Measurements from ENCODE around the gene SH3PXD2A. TPM values are rescaled to one million over a fixed set of nuclear protein-coding genes. Genes with fewer than 3 reads are reported as not detected.

The SH3PXD2A gene
- total and polyA plus RNA-seq, 10 of the 15 experiments (the other 5 are each of a cell fraction or from before 2014, with no cell fraction given) = 0.63 to 14.0 (median 4.4) TPM

- TF ChIP-seq E2F4 (IDR thresholded peaks at IDR 0.05; ENCODE audit: low read depth, low read length) (no peak), RBBP5 (conservative IDR thresholded peaks at IDR 0.05) (no peak), CREB1 (IDR thresholded peaks at IDR 0.05; ENCODE audit: low read depth) (no peak), CBX3 (IDR thresholded peaks at IDR 0.05; ENCODE audit: borderline replicate concordance, low read depth) (no peak), PML (IDR thresholded peaks at IDR 0.05; ENCODE audit: low read length) (no peak), REST (IDR thresholded peaks at IDR 0.05; ENCODE audit: low read depth, low read length) (no peak), SMAD1 (IDR thresholded peaks at IDR 0.05; ENCODE audit: low read depth, partially characterized antibody) (no peak), JUNB (IDR thresholded peaks at IDR 0.05) (no peak), ZBTB4 (CRISPR knock-in tag; IDR thresholded peaks at IDR 0.05) (no peak), NKRF (conservative IDR thresholded peaks at IDR 0.05) (no peak), SRF (IDR thresholded peaks at IDR 0.05; ENCODE audit: low read depth in 2 of 2, low read length in 2 of 2) (no peak), FOXM1 (IDR thresholded peaks at IDR 0.05; ENCODE audit: low read depth, low read length) (no peak), IRF4 (IDR thresholded peaks at IDR 0.05; ENCODE audit: low read depth, low read length) (no peak)
Observed at GRCh38 chr10:103853428-103854264, 1.7 kb downstream of the SH3PXD2A start (continued).

Measured in GM12878 (cell line).